IMR-90 (cell line): ENCODE data around the gene SORL1. TPM values are rescaled to one million over a fixed set of nuclear protein-coding genes. Genes with fewer than 3 reads are reported as not detected.
A peak's percentile ranks its signal among the peaks of the same experiment; 100 is the strongest.
"Not testable (repeated sequence)": the region's sequence is repeated elsewhere in the genome, so short reads cannot be mapped to it uniquely, and the experiment has no call there.

Experiments used
- ATAC-seq: fragments of 200-7000 bp; cut with Tn5 transposase; 2 replicates; pipeline ENCODE4 v1.9.1; 2020; ENCODE audit warnings: low read depth, mild to moderate bottlenecking, moderate library complexity
- BruUV-seq: library from RNA; stranded (reverse); fragments of 400-500 nt; replicated peaks from 2 replicates; lab custom pipeline; 2021; lab: Mats Ljungman, UMichigan
- CTCF ChIA-PET: fragments of 300-600 bp; formaldehyde crosslinking; extraction: SDS; loops from one replicate; lab custom pipeline; 2021; ENCODE audit warnings: antibody characterized with exemption; lab: Yijun Ruan, JAX
- POLR2A ChIA-PET: fragments of 300-600 bp; sonication (Branson Sonifier 250); formaldehyde crosslinking; loops from one replicate; lab custom pipeline; 2022; ENCODE audit warnings: antibody characterized with exemption; ENCODE audit not compliant: unreplicated experiment; lab: Charles Lee
- DNase-seq: peaks from one replicate; pipeline ENCODE4 v3.0.0; 2013
- H2AFZ ChIP-seq: replicated peaks from 2 replicates; pipeline ENCODE3; 2013; ENCODE audit warnings: low read length, mild to moderate bottlenecking; ENCODE audit not compliant: poor library complexity
- H2AK5ac ChIP-seq: 2 replicates; pipeline ENCODE4 v1.6.1; 2013; ENCODE audit warnings: low read depth, low read length, inconsistent platforms
- H2AK9ac ChIP-seq: replicated peaks from 2 replicates; pipeline ENCODE3; 2013; ENCODE audit warnings: mild to moderate bottlenecking, low read depth, low read length, moderate library complexity; ENCODE audit not compliant: poor library complexity
- H2BK120ac ChIP-seq: 2 replicates; pipeline ENCODE4 v1.6.1; 2013; ENCODE audit warnings: low read depth, low read length, inconsistent platforms
- H2BK15ac ChIP-seq: 3 replicates; pipeline ENCODE4 v1.6.1; 2013; ENCODE audit warnings: low read depth, low read length, inconsistent platforms
- H2BK20ac ChIP-seq: 2 replicates; pipeline ENCODE4 v1.6.1; 2013; ENCODE audit warnings: low read depth, mild to moderate bottlenecking, inconsistent platforms, low read length, moderate library complexity
- H2BK5ac ChIP-seq: 2 replicates; pipeline ENCODE4 v1.6.1; 2013; ENCODE audit warnings: mild to moderate bottlenecking, low read depth, low read length, inconsistent platforms; ENCODE audit not compliant: poor library complexity, severe bottlenecking
- H3K14ac ChIP-seq: replicated peaks from 2 replicates; pipeline ENCODE4 v1.6.1; 2013; ENCODE audit warnings: low read depth, low read length, inconsistent platforms
- H3K18ac ChIP-seq: 2 replicates; pipeline ENCODE4 v1.6.1; 2013; ENCODE audit warnings: low read depth, low read length, control low read depth
- H3K23ac ChIP-seq: 2 replicates; pipeline ENCODE4 v1.6.1; 2013; ENCODE audit warnings: low read depth, low read length, inconsistent platforms
- H3K27ac ChIP-seq: 2 replicates; pipeline ENCODE4 v1.5.1; 2013; ENCODE audit warnings: mild to moderate bottlenecking, control low read depth, low read length; ENCODE audit not compliant: insufficient read depth
- H3K27me3 ChIP-seq: 2 replicates; pipeline ENCODE4 v1.6.1; 2013; ENCODE audit warnings: low read length; ENCODE audit not compliant: control insufficient read depth, insufficient read depth
- H3K36me3 ChIP-seq: 2 replicates; pipeline ENCODE4 v1.6.1; 2013; ENCODE audit warnings: low read length, mixed read lengths; ENCODE audit not compliant: control insufficient read depth, insufficient read depth
- H3K4ac ChIP-seq: 2 replicates; pipeline ENCODE4 v1.6.1; 2013; ENCODE audit warnings: low read depth, low read length, inconsistent platforms
- H3K4me1 ChIP-seq: 2 replicates; pipeline ENCODE4 v1.6.1; 2013; ENCODE audit warnings: low read length, mixed read lengths; ENCODE audit not compliant: control insufficient read depth, insufficient read depth
- H3K4me2 ChIP-seq: 2 replicates; pipeline ENCODE4 v1.6.1; 2013; ENCODE audit warnings: low read depth, mild to moderate bottlenecking, control low read depth, low read length, moderate library complexity
- H3K4me3 ChIP-seq: 2 replicates; pipeline ENCODE4 v1.5.1; 2013; ENCODE audit warnings: low read depth, mild to moderate bottlenecking, control low read depth, low read length, moderate library complexity; ENCODE audit not compliant: insufficient read depth
- H3K56ac ChIP-seq: 2 replicates; pipeline ENCODE4 v1.6.1; 2013; ENCODE audit warnings: low read length, inconsistent platforms; ENCODE audit not compliant: insufficient read depth; ENCODE audit errors: extremely low read depth
- H3K79me1 ChIP-seq, 2 experiments: 2 replicates each; pipeline ENCODE4 v1.6.1; 2013; ENCODE audit warnings: low read length in 2 of 2, inconsistent platforms in 1 of 2, low read depth in 1 of 2
- H3K9ac ChIP-seq: 2 replicates; pipeline ENCODE4 v1.6.1; 2013; ENCODE audit warnings: low read depth, low read length, control low read depth
- H3K9me1 ChIP-seq: 2 replicates; pipeline ENCODE4 v1.6.1; 2013; ENCODE audit warnings: low read length, inconsistent platforms; ENCODE audit not compliant: insufficient read depth
- H3K9me3 ChIP-seq: 2 replicates; pipeline ENCODE4 v1.6.1; 2013; ENCODE audit warnings: low read length; ENCODE audit not compliant: control insufficient read depth, insufficient read depth
- H4K20me1 ChIP-seq: 2 replicates; pipeline ENCODE4 v1.6.1; 2013; ENCODE audit warnings: low read length, inconsistent platforms; ENCODE audit not compliant: insufficient read depth
- H4K5ac ChIP-seq: 2 replicates; pipeline ENCODE4 v1.6.1; 2013; ENCODE audit warnings: mild to moderate bottlenecking, low read depth, low read length, control low read depth
- H4K8ac ChIP-seq, 2 experiments: 2 replicates each; pipeline ENCODE4 v1.6.1; 2013; ENCODE audit warnings: low read depth in 2 of 2, low read length in 2 of 2, control low read depth in 1 of 2, inconsistent platforms in 1 of 2
- H4K91ac ChIP-seq: 2 replicates; pipeline ENCODE4 v1.6.1; 2013; ENCODE audit warnings: low read depth, low read length, inconsistent platforms; ENCODE audit not compliant: insufficient read depth
- CEBPB ChIP-seq: IDR thresholded peaks from 2 replicates; pipeline ENCODE4 v1.6.1; 2012; ENCODE audit warnings: low read depth, low read length, improper control_type of control experiment
- FOS ChIP-seq: fragments of 150-350 bp; IDR thresholded peaks from 2 replicates; pipeline ENCODE4 v1.6.1; 2016; ENCODE audit warnings: low read depth, low read length
- RFX5 ChIP-seq: IDR thresholded peaks from 2 replicates; pipeline ENCODE4 v1.8.0; 2012; ENCODE audit warnings: low read depth, mild to moderate bottlenecking, low read length, moderate library complexity
- WGBS, 2 experiments: methylation state at CpG; one replicate each; pipeline versions ENCODE4 v1.1.5 to v1.1.7; 2013; ENCODE audit warnings: missing lambda C conversion rate in 2 of 2; ENCODE audit not compliant: insufficient read length in 1 of 2; ENCODE audit errors: extremely low coverage in 2 of 2; 5-methylcytosine and 5-hydroxymethylcytosine counted together
- dilution Hi-C: fragments of 300-500 bp; cut with HindIII; formaldehyde crosslinking; loops from one replicate; pipeline ENCODE4 v1.14.3; 2018; ENCODE audit warnings: low sequenced_read_pairs; ENCODE audit not compliant: unreplicated experiment
- in situ Hi-C: fragments of 300-500 bp; cut with MboI; formaldehyde crosslinking; loops from 3 replicates; pipeline ENCODE4 v1.14.3; 2019; ENCODE audit warnings: low sequenced_read_pairs, inconsistent platforms, mixed read lengths
- intact Hi-C: fragments of 100-400 bp; cut with micrococcal nuclease; formaldehyde crosslinking; loops from 2 replicates; pipeline ENCODE4 v1.10.0; 2022
- polyA plus RNA-seq, 3 experiments: library from polyadenylated mRNA; depleted of rRNA; stranded (reverse); fragments of >200 nt; gene quantifications; 2 replicates each; pipeline ENCODE4 v1.2.3, GENCODE V29; 2012; ENCODE audit warnings: low replicate concordance in 1 of 3
- total RNA-seq: library from RNA; depleted of rRNA; stranded (reverse); fragments of >200 nt; gene quantifications from 2 replicates; pipeline ENCODE4 v1.2.3, GENCODE V29; 2012

Gene SORL1
- total and polyA plus RNA-seq, 2 of the 4 experiments (the other 2 are of a cell fraction) = 1.0 to 2.0 TPM

GRCh38 chr11:121636081-121636799 is 184.1 kb downstream of the SORL1 start (continued):
- TF ChIP-seq FOS = no peak

DNA sequence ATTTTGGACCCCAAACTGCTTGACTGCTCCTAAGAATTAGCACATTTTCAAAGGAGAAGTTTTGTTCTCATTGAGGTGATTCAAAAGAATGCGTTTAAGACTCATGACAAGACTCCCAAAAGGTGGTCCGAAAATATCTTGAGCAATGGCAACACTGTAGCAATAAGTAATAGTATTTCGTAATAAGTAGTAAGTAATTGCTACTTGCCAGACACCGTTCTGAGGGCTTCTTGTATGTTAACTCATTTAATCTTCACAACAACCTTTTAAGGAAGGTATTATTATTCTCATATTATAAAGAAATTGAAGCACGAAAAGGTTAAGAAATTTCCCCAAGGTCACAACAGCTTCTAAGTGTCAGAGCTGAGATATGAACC is 184.7 kb downstream of the SORL1 start:
- TF ChIP-seq RFX5 (no peak), CEBPB (peak; percentile 88)
- H2AFZ ChIP-seq = no peak overlapping the region
- peak overlapping the region; percentile 79; the same call in 1 of the 2 replicates for H2BK20ac ChIP-seq
- no peak for ATAC-seq
- no peak overlapping the region for H2AK9ac ChIP-seq
- DNase-seq = no peak
- no peak overlapping the region for H2BK5ac ChIP-seq
- H3K27me3 ChIP-seq = no peaks in the 10 kb centered on the region
- dilution Hi-C loops (no loop called here), in situ Hi-C loops (no loop called here), intact Hi-C loops (no loop called here)
- no peak overlapping the region for H3K4me2 ChIP-seq
- H2BK15ac ChIP-seq = peak overlapping the region; percentile 86; the same call in 1 of the 3 replicates
- H3K79me1 ChIP-seq = peaks cover 0 to 6% of the 10 kb centered on the region in 2 experiments; a peak in 1 of 4 replicates
- no peak overlapping the region for H4K5ac ChIP-seq
- H3K9me1 ChIP-seq = peaks cover 5% of the 10 kb centered on the region
- H3K18ac ChIP-seq = peak overlapping the region; percentile 92
- H4K91ac ChIP-seq = 0 out of 2 replicates have a peak overlapping the region, but pooled peaks have one; percentile 57
- peak overlapping the region; percentile 69 for H2BK120ac ChIP-seq
- peaks cover 17% of the 10 kb centered on the region for H3K4me1 ChIP-seq
- H3K27ac ChIP-seq = no peak overlapping the region
- H3K36me3 ChIP-seq = no peaks in the 10 kb centered on the region
- H3K9ac ChIP-seq = no peak overlapping the region
- no TSS peak for BruUV-seq
- peak overlapping the region; percentile 20; the same call in 1 of the 2 replicates for H2AK5ac ChIP-seq
- ChIA-PET POLR2A (no interaction called here), CTCF (no interaction called here)
- 0 out of 2 replicates have a peak overlapping the region, but pooled peaks have one; percentile 10 for H3K4ac ChIP-seq
- no peaks in the 10 kb centered on the region for H4K20me1 ChIP-seq
- H4K8ac ChIP-seq = 0 out of 4 replicates have a peak overlapping the region, but pooled peaks of 1 of the 2 experiments have one; percentile 23
- H3K56ac ChIP-seq = no peak overlapping the region
- H3K9me3 ChIP-seq = no peaks in the 10 kb centered on the region
- no peak overlapping the region for H3K4me3 ChIP-seq
- H3K14ac ChIP-seq = peak overlapping the region; percentile 34
- 100% methylated on average over 1 of the region's 5 CpGs; no CpG with 5 or more reads in 1 of the 2 experiments for WGBS, 2 experiments
- no peak overlapping the region for H3K23ac ChIP-seq

GRCh38 chr11:121637587-121637986 is 185.5 kb downstream of the SORL1 start:
- H3K4me2 ChIP-seq, H4K8ac ChIP-seq, BruUV-seq, CTCF ChIA-PET, H3K9me1 ChIP-seq, H4K91ac ChIP-seq, H3K9ac ChIP-seq, POLR2A ChIA-PET, H3K9me3 ChIP-seq, ATAC-seq, H3K4ac ChIP-seq, H3K14ac ChIP-seq, H3K36me3 ChIP-seq, H2AFZ ChIP-seq, H2BK120ac ChIP-seq, H3K23ac ChIP-seq, H3K56ac ChIP-seq, H4K5ac ChIP-seq, H3K79me1 ChIP-seq, H2BK5ac ChIP-seq, H3K27ac ChIP-seq, in situ Hi-C loops, dilution Hi-C loops, H4K20me1 ChIP-seq, H3K4me1 ChIP-seq, H2AK5ac ChIP-seq, H3K18ac ChIP-seq, intact Hi-C loops, DNase-seq, H3K4me3 ChIP-seq, H2AK9ac ChIP-seq, H2BK15ac ChIP-seq, H2BK20ac ChIP-seq, H3K27me3 ChIP-seq: not testable (repeated sequence)
- 100% methylated on average over 2 of the region's 8 CpGs; no CpG with 5 or more reads in 1 of the 2 experiments for WGBS, 2 experiments
